Endodermal cell (in vitro differentiated cells): ENCODE data around the gene SLC26A6. TPM values are rescaled to one million over a fixed set of nuclear protein-coding genes. Genes with fewer than 3 reads are reported as not detected.
A peak's percentile ranks its signal among the peaks of the same experiment; 100 is the strongest.

Experiments
- DNase-seq: peaks from one replicate; pipeline ENCODE4 v3.0.0-alpha.2; 2017
- H3K27ac ChIP-seq: 2 replicates; pipeline ENCODE4 v1.5.1; 2013; ENCODE audit warnings: mild to moderate bottlenecking, low read depth, low read length, moderate library complexity
- H3K27me3 ChIP-seq: 2 replicates; pipeline ENCODE4 v1.6.1; 2013; ENCODE audit warnings: mild to moderate bottlenecking, low read length, moderate library complexity; ENCODE audit not compliant: insufficient read depth, control insufficient read depth, poor library complexity, severe bottlenecking
- H3K36me3 ChIP-seq: 2 replicates; pipeline ENCODE4 v1.7.0; 2013; ENCODE audit warnings: mild to moderate bottlenecking, low read length, moderate library complexity; ENCODE audit not compliant: control insufficient read depth, insufficient read depth
- H3K4me1 ChIP-seq: one replicate; pipeline ENCODE4 v1.7.0; 2013; ENCODE audit warnings: low read length; ENCODE audit not compliant: control insufficient read depth, insufficient read depth
- H3K4me3 ChIP-seq: 2 replicates; pipeline ENCODE4 v1.5.1; 2013; ENCODE audit warnings: mild to moderate bottlenecking, low read length, moderate library complexity
- H3K9ac ChIP-seq: 2 replicates; pipeline ENCODE4 v1.6.1; 2013; ENCODE audit warnings: mild to moderate bottlenecking, low read length, moderate library complexity; ENCODE audit not compliant: poor library complexity, severe bottlenecking; ENCODE audit errors: extremely low read depth
- H3K9me3 ChIP-seq: 2 replicates; pipeline ENCODE4 v1.6.1; 2013; ENCODE audit warnings: mild to moderate bottlenecking, low read length, moderate library complexity; ENCODE audit not compliant: control insufficient read depth
- H3K27ac Mint-ChIP-seq: 2 replicates; pipeline ENCODE4 v1.8.0; 2020; ENCODE audit warnings: mixed read lengths
- H3K27me3 Mint-ChIP-seq: 2 replicates; pipeline ENCODE4 v1.8.0; 2021; ENCODE audit warnings: mild to moderate bottlenecking, mixed read lengths; ENCODE audit not compliant: insufficient read depth
- H3K36me3 Mint-ChIP-seq: 2 replicates; pipeline ENCODE4 v1.8.0; 2020; ENCODE audit warnings: low read depth, mixed read lengths
- H3K4me1 Mint-ChIP-seq: 2 replicates; pipeline ENCODE4 v1.8.0; 2020; ENCODE audit warnings: mixed read lengths
- H3K4me3 Mint-ChIP-seq: 2 replicates; pipeline ENCODE4 v1.8.0; 2020; ENCODE audit warnings: mild to moderate bottlenecking, moderate library complexity, mixed read lengths
- H3K9me3 Mint-ChIP-seq: 2 replicates; pipeline ENCODE4 v1.8.0; 2020; ENCODE audit warnings: mild to moderate bottlenecking, mixed read lengths
- CTCF ChIP-seq: fragments of 200-600 bp; sonication (generic); conservative IDR thresholded peaks from 2 replicates; pipeline ENCODE4 v1.5.0; 2021; ENCODE audit warnings: antibody characterized with exemption, mild to moderate bottlenecking
- WGBS, 2 experiments: methylation state at CpG; one replicate each; pipeline versions ENCODE4 v1.1.5 to v1.1.7; 2013; ENCODE audit warnings: missing lambda C conversion rate in 2 of 2, mixed read lengths in 1 of 2; ENCODE audit not compliant: insufficient coverage in 1 of 2, insufficient read length in 1 of 2; 5-methylcytosine and 5-hydroxymethylcytosine counted together
- total RNA-seq, 2 donors: library from RNA; stranded (reverse); fragmentation: NEBNext Ultra II Directional in 1 of 2; extraction: Animal tissue kit (Norgen Biotek cat#: 25700) in 1 of 2; gene quantifications; 2 replicates in 1 of 2; 3 replicates in 1 of 2; pipeline ENCODE4 v1.2.1, GENCODE V29; 2021

SLC26A6 gene
- total RNA-seq, 2 donors from 2014 or later = 65.1 to 75.6 TPM

GRCh38 chr3:48607519-48607918 lies 27.7 kb downstream of the SLC26A6 start:
- no peaks in the 10 kb centered on the region for H3K9me3 ChIP-seq
- H3K4me1 ChIP-seq = no peaks in the 10 kb centered on the region
- H3K27ac Mint-ChIP-seq = no peak overlapping the region
- peaks cover 51% of the 10 kb centered on the region for H3K36me3 Mint-ChIP-seq
- H3K9me3 Mint-ChIP-seq = no peaks in the 10 kb centered on the region
- peaks cover 54% of the 10 kb centered on the region for H3K36me3 ChIP-seq
- H3K27me3 ChIP-seq = no peaks in the 10 kb centered on the region
- peaks cover 10% of the 10 kb centered on the region for H3K4me1 Mint-ChIP-seq
- no peak overlapping the region for H3K27ac ChIP-seq
- no peak overlapping the region for H3K9ac ChIP-seq
- H3K4me3 ChIP-seq = peak overlapping the region; percentile 92
- no peak for TF ChIP-seq CTCF
- WGBS, 2 experiments = 91 to 94% methylated on average over 5 of the region's 5 CpGs
- no peak for DNase-seq
- H3K27me3 Mint-ChIP-seq = no peaks in the 10 kb centered on the region
- H3K4me3 Mint-ChIP-seq = peak overlapping the region; percentile 96

- no peaks in the 10 kb centered on the region for H3K4me1 Mint-ChIP-seq
- 94 to 97% methylated on average over 2 of the region's 2 CpGs for WGBS, 2 experiments
Measured at GRCh38 chr3:48601622-48601994, 33.7 kb downstream of the SLC26A6 start.

GRCh38 chr3:48600711-48601621 lies 34.3 kb downstream of the SLC26A6 start:
- H3K36me3 ChIP-seq = peaks cover 70% of the 10 kb centered on the region

More at GRCh38 chr3:48601622-48601994, 33.7 kb downstream of the SLC26A6 start:
- H3K27ac ChIP-seq = no peak overlapping the region
- Mint-ChIP-seq H3K9me3 (no peaks in the 10 kb centered on the region), H3K27me3 (no peaks in the 10 kb centered on the region), H3K4me3 (no peak overlapping the region), H3K27ac (no peak overlapping the region), H3K36me3 (peaks cover 77% of the 10 kb centered on the region)
- H3K9ac ChIP-seq = no peak overlapping the region
- H3K9me3 ChIP-seq = no peaks in the 10 kb centered on the region
- no peak for DNase-seq
- H3K27me3 ChIP-seq = no peaks in the 10 kb centered on the region
- TF ChIP-seq CTCF = no peak
- H3K4me1 ChIP-seq = no peaks in the 10 kb centered on the region
- H3K4me3 ChIP-seq = no peak overlapping the region
- peaks cover 76% of the 10 kb centered on the region for H3K36me3 ChIP-seq

More at GRCh38 chr3:48600711-48601621, 34.3 kb downstream of the SLC26A6 start:
- no peak overlapping the region for H3K9ac ChIP-seq
- H3K27me3 ChIP-seq = no peaks in the 10 kb centered on the region
- Mint-ChIP-seq H3K27me3 (no peaks in the 10 kb centered on the region), H3K27ac (no peak overlapping the region), H3K4me1 (peaks cover 4% of the 10 kb centered on the region), H3K9me3 (no peaks in the 10 kb centered on the region), H3K4me3 (no peak overlapping the region), H3K36me3 (peaks cover 74% of the 10 kb centered on the region)
- H3K9me3 ChIP-seq = no peaks in the 10 kb centered on the region
- 94 to 96% methylated on average over 19 of the region's 19 CpGs for WGBS, 2 experiments
- DNase-seq = no peak
- H3K4me1 ChIP-seq = no peaks in the 10 kb centered on the region
- TF ChIP-seq CTCF = no peak
- H3K4me3 ChIP-seq = no peak overlapping the region
- H3K27ac ChIP-seq = no peak overlapping the region
